ENCODE measurements around the gene PCBP2. TPM values are rescaled to one million over a fixed set of nuclear protein-coding genes. Genes with fewer than 3 reads are reported as not detected.

The PCBP2 gene
- total and polyA plus RNA-seq, 10 of the 15 experiments (the other 5 are each of a cell fraction or from before 2014, with no cell fraction given), result 109 to 803 (median 327) TPM

DNA sequence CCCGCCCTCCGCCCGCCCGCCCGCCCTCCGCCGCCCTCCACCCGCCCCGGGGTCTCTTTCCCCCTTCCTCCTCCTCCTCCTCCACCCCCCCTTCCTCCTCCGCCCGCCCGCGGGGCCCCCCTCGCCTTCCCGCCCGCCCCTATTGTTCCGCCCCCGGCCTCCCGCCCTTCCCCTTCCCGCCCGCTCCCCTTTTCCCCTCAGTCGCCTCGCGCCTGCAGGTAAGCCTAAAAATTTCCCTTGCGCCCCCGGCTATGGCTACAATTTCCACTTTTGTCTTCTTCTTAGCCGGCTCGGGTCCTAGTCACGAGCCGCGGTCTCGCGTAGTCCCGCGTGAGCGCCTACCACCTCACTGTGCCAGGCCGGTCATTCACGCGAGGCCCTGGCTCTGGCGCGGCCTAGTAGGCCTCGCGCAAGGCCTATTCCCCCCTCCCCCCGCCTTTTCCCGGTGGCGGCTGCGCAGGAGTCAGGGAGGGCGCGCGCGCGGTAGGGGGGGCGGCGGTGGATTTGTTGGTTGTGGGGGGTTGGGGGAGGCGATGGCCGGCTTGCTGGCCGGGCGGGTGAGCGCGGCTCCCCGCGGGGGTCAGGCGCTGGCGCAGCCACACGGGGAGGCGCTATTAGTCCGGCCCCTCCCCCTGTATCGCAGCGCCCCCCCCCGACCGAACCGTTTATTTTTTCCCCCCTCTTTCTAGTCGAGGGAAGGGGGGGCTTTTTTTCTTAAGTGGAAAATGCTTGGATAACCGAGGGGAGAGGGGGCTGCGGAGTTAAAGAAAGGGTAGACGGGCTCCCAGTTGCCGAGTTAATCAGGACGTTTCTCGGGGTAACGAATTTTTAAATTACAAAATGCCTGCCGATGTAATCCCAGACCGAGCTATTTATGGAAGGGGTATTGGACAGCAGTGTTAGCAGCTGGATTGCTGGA is 516 bp downstream of the PCBP2 start (continued):
- TF ChIP-seq, protein P1, sequence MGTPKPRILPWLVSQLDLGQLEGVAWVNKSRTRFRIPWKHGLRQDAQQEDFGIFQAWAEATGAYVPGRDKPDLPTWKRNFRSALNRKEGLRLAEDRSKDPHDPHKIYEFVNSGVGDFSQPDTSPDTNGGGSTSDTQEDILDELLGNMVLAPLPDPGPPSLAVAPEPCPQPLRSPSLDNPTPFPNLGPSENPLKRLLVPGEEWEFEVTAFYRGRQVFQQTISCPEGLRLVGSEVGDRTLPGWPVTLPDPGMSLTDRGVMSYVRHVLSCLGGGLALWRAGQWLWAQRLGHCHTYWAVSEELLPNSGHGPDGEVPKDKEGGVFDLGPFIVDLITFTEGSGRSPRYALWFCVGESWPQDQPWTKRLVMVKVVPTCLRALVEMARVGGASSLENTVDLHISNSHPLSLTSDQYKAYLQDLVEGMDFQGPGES (IDR thresholded peaks at IDR 0.05), result no peak
- TF ChIP-seq IRF4 (IDR thresholded peaks at IDR 0.05; ENCODE audit: low read depth, low read length), result no peak
- TF ChIP-seq TAF1 (IDR thresholded peaks at IDR 0.05; ENCODE audit: borderline replicate concordance, low read depth, low read length), result peak; percentile 22; the same call in 1 of the 2 replicates
- TF ChIP-seq MEF2A (IDR thresholded peaks at IDR 0.05; ENCODE audit: insufficient read depth, low read depth, low read length), result no peak
- TF ChIP-seq, protein P2, sequence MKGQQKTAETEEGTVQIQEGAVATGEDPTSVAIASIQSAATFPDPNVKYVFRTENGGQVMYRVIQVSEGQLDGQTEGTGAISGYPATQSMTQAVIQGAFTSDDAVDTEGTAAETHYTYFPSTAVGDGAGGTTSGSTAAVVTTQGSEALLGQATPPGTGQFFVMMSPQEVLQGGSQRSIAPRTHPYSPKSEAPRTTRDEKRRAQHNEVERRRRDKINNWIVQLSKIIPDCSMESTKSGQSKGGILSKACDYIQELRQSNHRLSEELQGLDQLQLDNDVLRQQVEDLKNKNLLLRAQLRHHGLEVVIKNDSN (IDR thresholded peaks at IDR 0.05; ENCODE audit: borderline replicate concordance, extremely low read length, insufficient read depth, low read depth, low read length), result no peak
- no peak; the same call in 1 of the 2 replicates for TF ChIP-seq MXI1 (IDR thresholded peaks at IDR 0.05; ENCODE audit: low read depth, low read length)
- TF ChIP-seq, protein P3, sequence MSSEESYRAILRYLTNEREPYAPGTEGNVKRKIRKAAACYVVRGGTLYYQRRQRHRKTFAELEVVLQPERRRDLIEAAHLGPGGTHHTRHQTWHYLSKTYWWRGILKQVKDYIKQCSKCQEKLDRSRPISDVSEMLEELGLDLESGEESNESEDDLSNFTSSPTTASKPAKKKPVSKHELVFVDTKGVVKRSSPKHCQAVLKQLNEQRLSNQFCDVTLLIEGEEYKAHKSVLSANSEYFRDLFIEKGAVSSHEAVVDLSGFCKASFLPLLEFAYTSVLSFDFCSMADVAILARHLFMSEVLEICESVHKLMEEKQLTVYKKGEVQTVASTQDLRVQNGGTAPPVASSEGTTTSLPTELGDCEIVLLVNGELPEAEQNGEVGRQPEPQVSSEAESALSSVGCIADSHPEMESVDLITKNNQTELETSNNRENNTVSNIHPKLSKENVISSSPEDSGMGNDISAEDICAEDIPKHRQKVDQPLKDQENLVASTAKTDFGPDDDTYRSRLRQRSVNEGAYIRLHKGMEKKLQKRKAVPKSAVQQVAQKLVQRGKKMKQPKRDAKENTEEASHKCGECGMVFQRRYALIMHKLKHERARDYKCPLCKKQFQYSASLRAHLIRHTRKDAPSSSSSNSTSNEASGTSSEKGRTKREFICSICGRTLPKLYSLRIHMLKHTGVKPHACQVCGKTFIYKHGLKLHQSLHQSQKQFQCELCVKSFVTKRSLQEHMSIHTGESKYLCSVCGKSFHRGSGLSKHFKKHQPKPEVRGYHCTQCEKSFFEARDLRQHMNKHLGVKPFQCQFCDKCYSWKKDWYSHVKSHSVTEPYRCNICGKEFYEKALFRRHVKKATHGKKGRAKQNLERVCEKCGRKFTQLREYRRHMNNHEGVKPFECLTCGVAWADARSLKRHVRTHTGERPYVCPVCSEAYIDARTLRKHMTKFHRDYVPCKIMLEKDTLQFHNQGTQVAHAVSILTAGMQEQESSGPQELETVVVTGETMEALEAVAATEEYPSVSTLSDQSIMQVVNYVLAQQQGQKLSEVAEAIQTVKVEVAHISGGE (CRISPR knock-in tag; IDR thresholded peaks at IDR 0.05), result no peak
- TF ChIP-seq EP300 (IDR thresholded peaks at IDR 0.05; ENCODE audit: borderline replicate concordance in 1 of 2, control insufficient read depth in 1 of 2, low read depth in 2 of 2, low read length in 2 of 2), result no peak
- no peak for TF ChIP-seq STAT1 (conservative IDR thresholded peaks at IDR 0.05)
- peak; percentile 58; the same call in 1 of the 2 replicates for TF ChIP-seq TBL1XR1 (IDR thresholded peaks at IDR 0.05; ENCODE audit: low read depth, low read length)
- TF ChIP-seq ZNF622 (IDR thresholded peaks at IDR 0.05), result no peak
- no peak for TF ChIP-seq SREBF2 (IDR thresholded peaks at IDR 0.05; ENCODE audit: low read length)
- no peak; the same call in 1 of the 2 replicates for TF ChIP-seq ZNF384 (IDR thresholded peaks at IDR 0.05; ENCODE audit: borderline replicate concordance, low read depth, low read length)
- TF ChIP-seq LARP7 (IDR thresholded peaks at IDR 0.05), result peak; percentile 82
- TF ChIP-seq, protein P4, sequence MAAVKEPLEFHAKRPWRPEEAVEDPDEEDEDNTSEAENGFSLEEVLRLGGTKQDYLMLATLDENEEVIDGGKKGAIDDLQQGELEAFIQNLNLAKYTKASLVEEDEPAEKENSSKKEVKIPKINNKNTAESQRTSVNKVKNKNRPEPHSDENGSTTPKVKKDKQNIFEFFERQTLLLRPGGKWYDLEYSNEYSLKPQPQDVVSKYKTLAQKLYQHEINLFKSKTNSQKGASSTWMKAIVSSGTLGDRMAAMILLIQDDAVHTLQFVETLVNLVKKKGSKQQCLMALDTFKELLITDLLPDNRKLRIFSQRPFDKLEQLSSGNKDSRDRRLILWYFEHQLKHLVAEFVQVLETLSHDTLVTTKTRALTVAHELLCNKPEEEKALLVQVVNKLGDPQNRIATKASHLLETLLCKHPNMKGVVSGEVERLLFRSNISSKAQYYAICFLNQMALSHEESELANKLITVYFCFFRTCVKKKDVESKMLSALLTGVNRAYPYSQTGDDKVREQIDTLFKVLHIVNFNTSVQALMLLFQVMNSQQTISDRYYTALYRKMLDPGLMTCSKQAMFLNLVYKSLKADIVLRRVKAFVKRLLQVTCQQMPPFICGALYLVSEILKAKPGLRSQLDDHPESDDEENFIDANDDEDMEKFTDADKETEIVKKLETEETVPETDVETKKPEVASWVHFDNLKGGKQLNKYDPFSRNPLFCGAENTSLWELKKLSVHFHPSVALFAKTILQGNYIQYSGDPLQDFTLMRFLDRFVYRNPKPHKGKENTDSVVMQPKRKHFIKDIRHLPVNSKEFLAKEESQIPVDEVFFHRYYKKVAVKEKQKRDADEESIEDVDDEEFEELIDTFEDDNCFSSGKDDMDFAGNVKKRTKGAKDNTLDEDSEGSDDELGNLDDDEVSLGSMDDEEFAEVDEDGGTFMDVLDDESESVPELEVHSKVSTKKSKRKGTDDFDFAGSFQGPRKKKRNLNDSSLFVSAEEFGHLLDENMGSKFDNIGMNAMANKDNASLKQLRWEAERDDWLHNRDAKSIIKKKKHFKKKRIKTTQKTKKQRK (IDR thresholded peaks at IDR 0.05; ENCODE audit: low read depth, low read length), result no peak
- no peak for TF ChIP-seq JUND (IDR thresholded peaks at IDR 0.05; ENCODE audit: low read depth, low read length)
- no peak for TF ChIP-seq PAX5 (IDR thresholded peaks at IDR 0.05; ENCODE audit: borderline replicate concordance, low read depth, low read length)

Measured in GM12878 (cell line).